Hematopoietic multipotent progenitor cell treated with erythropoietin and hydrocortisone succinate and interleukin-3 and kit ligand, for 17 days (in vitro differentiated cells): ENCODE results near the gene SEMA4D.

Experiments
- DNase-seq: peaks from one replicate; pipeline ENCODE4 v3.0.0-alpha.2; 2015; ENCODE audit warnings: low spot score

The SEMA4D gene

GRCh38 chr9:89529243-89530035 lies 31.5 kb upstream of the SEMA4D start:
- no peak for DNase-seq

DNA sequence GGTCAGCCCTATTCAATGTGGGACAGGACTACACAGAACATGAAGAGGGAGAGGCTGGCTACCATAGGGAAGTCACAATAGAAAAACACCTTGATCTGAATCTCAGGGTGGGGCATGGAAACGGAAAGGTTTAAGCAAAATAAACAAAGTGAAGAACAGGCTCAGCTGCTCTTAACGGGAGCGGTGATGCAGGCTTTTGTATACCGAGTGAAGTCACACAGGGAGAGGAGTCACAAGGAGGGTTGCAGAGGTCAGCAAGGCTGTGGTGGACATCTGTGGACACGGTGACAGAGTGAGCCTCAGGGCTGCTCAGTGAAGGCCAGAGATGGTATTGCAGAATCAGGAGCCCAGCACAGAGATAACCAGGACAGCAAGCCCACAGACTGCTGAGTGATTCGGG lies 30.6 kb upstream of the SEMA4D start:
- no peak for DNase-seq

DNA sequence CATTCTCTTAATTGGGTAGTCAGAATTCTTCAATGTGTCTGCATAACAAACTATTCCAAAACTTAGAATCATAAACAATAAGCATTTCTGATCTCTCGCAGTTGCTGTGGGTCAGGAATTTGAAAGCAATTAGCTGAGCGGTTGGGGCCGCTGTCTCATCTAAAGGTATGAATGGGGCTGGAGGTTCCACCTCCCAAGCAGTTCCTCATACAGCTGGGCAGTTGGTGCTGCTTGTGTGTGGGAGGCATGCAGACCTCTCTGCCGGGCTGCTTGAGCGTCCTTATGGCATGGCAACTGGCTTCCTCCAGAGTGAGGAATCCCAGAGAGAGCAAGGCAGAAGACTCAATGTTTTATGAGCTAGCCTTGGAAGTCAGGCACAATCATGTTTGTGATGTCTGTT lies 30.2 kb upstream of the SEMA4D start:
- DNase-seq = no peak

DNA sequence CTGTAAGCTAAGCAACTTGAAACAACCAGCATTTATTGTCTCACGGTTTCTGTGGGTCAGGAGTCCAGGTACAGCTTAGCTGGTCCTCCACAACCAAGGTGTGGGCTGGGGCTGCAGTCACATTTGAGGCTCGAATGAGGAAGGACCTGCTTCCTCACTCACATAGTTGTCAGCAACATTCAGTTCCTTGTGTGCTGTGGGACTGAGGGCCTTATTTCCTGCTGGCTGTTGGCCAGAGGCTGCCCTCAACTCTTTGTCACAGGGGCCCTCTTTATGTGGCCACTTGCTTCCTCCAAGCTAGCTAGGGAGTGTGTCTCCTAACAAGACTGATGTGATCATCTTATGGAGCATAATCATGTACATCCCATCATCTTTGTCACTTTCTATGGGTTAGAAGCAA lies 29.2 kb upstream of the SEMA4D start:
- DNase-seq = no peak

GRCh38 chr9:89526667-89527066 lies 28.8 kb upstream of the SEMA4D start:
- DNase-seq = no peak

DNA sequence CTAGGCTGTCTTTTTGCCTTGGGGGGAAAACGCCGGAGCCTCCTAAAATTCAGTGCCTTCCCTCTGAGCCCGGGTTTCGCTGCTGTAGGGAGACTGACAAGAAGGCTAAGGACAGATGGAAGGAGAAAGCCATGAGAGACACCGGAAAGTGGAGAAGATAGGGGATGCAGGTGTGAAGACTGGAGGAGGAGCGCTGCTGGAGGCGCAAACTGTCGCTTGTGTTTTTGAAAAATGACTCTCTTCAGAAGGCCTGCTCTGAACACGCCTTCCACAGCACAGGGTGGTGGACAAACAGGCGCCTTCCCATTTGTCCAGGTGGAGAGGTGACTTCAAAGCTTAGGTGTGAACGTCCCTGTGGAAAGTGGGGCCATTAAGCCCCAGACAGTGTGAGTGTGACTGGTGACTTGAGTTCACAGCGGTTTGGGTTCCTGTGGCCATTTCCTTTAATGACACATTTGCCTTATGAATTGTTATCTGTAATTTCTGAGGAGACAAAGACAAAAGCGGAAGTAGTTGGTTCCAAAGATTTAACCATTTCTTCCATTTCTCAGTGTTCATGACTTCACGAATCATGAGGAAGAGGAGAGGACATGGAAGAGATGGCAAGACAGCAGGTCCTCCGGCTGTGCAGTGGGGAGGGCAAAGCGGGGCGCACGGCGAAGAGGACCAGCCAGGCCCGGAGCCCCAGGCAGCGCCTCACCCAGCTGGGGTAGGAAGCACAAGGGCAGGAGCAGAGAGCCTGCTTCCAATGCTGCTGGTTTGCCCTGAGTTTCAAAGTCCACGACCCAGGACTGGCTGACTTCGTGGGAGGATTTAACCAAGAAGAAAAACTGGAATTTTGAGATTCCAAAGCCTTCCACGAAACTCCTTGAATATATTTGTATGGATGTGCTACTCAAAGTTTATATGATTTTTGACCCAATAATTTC lies 27.8 kb upstream of the SEMA4D start:
- no peak for DNase-seq

GRCh38 chr9:89524963-89525362 lies 27.1 kb upstream of the SEMA4D start:
- DNase-seq = no peak

- no peak for DNase-seq
Observed at GRCh38 chr9:89523948-89524347, 26.0 kb upstream of the SEMA4D start.

- no peak for DNase-seq
Observed at GRCh38 chr9:89522959-89523285, 25.0 kb upstream of the SEMA4D start.

DNA sequence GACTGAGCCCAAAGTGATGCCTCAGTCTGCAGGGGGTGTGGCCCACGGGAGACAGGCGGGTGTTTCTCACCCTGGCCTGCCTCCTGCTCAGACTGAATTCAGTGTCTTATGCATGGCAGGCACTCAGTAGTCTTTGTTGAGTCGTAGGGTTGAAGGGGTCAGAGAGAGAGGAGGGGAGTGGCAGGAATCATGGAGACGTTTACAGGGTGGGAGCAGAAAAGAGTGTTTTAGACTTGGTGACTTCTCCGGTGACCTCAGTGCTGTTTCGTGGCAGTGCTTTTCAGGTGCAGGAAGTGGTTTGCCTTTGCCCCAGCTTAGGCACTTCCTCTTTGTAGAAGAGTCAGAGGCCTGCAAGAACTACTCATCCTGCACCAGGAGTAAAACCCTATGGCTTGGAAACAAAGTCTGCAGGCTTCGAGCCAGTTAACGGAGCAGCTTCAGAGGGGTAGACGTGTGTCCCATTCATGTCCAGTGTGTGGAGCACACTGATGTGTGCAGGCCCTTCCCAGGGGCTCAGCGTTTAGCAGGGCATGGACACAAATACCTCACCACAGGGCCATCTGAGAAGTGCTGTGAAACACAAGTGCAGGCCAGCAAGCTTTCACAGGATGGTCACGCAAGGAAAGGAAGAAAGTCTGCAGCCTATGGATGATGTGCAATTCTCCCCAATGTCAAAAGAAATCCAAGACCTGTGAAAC lies 24.5 kb upstream of the SEMA4D start:
- no peak for DNase-seq

- no peak for DNase-seq
Observed at GRCh38 chr9:89519366-89519805, 21.5 kb upstream of the SEMA4D start.

- DNase-seq = no peak
Observed at GRCh38 chr9:89518466-89519365, 20.8 kb upstream of the SEMA4D start.

- no peak for DNase-seq
Observed at GRCh38 chr9:89515416-89515815, 17.5 kb upstream of the SEMA4D start.

- DNase-seq = no peak
Observed at GRCh38 chr9:89514956-89515355, 17.0 kb upstream of the SEMA4D start.

DNA sequence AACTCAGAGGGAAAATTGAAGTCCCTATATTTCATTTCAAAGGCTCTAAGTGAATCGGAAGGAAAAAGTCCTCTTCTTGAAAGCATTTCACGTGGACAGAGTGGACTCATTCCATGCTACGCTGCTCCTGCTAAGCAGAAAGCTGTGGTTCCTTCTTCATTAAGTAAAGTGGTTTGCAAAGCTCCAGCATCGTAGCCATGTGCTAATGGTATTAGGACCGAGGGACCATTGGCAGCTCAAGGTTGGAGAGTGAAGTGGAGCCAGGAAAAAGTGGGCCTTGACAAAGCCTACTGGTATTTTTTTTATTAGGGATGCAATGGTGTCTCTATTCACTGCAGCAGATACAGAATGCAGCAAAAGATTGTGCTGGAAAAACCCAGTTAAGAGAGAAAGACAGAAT lies 16.4 kb upstream of the SEMA4D start:
- no peak for DNase-seq

- no peak for DNase-seq
Observed at GRCh38 chr9:89513837-89514236, 15.9 kb upstream of the SEMA4D start.

- no peak for DNase-seq
Observed at GRCh38 chr9:89512382-89512781, 14.5 kb upstream of the SEMA4D start.

GRCh38 chr9:89508951-89509615 lies 11.2 kb upstream of the SEMA4D start:
- DNase-seq = peak; percentile 25

DNA sequence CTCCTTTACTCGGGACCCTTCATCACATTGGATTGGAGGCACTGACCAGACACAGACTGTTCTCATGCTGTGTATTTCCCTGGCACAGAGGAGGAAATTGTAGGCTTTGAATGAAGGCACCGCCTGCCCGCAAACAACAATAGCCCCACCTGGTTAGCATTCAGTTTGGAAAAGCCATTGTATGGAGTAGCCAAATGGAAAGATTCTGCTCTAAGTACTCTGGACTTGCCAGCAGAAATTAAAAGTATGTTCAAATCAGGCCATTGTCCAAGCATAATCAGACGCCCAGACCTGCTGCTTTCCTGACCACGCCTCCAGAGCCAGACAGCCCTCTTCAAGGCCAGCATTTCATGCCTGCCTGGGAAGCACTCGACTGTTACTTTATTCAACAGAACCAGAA lies 8.0 kb upstream of the SEMA4D start:
- DNase-seq = no peak

- DNase-seq = no peak
Observed at GRCh38 chr9:89505048-89505447, 7.1 kb upstream of the SEMA4D start.

- DNase-seq = no peak
Observed at GRCh38 chr9:89502671-89503070, 4.8 kb upstream of the SEMA4D start.
